HG03469 (cell line): ENCODE measurements around the gene STAMBP.
"Not testable (repeated sequence)": the region's sequence is repeated elsewhere in the genome, so short reads cannot be mapped to it uniquely, and the experiment has no call there.

Experiments used
- ATAC-seq: cut with Tn5 transposase; IDR thresholded peaks from one replicate; pipeline ENCODE4 v1.9.1; 2021; ENCODE audit warnings: mild to moderate bottlenecking, moderate library complexity, moderate number of reproducible peaks; ENCODE audit not compliant: unreplicated experiment

STAMBP gene

DNA sequence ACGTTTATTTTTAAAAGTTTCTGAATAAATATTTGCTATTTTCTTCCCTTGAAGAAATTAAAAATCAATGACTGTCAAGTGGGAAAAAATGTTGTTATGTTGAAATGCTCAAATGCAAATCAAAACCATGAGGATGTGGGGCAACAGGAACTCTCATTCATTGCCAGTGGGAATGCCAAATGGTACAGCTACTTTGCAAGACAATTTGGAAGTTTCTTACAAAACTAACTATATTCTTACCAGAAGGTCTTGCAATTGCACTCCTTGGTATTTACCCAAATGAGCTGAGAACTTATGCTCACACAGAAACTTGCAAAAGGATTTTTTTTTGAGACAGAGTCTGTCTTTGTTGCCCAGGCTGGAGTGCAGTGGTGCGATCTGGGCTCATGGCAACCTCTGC lies 56.6 kb downstream of the STAMBP start:
- ATAC-seq, result no peak

DNA sequence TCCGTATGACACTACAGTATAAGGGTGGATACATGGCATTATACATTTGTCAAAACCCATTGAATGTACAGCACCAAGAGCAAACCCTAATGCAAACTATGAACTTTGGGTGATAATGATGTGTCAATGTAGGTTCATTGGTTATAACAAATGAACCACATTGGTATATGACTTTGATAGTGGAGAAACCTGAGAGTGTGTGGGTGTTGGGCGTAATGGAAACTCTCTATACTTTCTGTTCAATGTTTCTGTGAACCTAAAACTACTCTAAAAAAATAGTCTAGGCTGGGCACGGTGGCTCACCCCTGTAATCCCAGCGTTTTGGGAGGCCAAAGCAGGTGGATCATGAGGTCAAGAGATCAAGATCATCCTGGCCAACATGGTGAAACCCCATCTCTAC lies 57.6 kb downstream of the STAMBP start:
- ATAC-seq, result no peak

DNA sequence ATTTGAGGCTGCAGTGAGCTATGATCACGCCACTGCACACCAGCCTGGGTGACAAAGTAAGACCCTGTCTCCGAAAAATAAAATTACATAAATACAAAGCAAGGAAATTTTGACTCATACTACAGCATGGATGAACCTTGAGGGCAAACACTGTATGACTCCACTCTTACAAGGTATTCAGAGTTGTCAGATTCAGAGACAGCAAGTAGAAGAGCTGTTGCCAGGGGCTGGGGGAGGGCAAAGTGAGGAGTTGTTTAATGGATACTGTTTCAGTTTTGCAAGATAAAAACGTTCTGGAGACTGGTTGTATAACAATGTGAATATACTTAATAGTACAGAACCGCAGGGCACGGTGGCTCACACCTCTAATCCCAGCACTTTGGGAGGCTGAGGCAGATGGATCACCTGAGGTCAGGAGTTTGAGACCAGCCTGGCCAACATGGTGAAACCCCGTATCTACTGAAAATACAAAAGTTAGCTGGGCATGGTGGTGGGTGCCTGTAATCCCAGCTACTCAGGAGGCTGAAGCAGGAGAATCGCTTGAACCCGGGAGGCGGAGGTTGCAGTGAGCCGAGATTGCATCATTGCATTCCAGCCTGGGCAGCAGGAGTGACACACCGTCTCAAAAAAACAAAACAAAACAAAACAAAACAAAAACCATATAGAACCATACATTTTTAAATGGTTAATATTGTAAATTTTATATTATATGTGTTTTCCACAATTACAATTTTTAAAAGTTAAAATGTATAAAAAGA lies 59.0 kb downstream of the STAMBP start:
- not testable (repeated sequence) for ATAC-seq

DNA sequence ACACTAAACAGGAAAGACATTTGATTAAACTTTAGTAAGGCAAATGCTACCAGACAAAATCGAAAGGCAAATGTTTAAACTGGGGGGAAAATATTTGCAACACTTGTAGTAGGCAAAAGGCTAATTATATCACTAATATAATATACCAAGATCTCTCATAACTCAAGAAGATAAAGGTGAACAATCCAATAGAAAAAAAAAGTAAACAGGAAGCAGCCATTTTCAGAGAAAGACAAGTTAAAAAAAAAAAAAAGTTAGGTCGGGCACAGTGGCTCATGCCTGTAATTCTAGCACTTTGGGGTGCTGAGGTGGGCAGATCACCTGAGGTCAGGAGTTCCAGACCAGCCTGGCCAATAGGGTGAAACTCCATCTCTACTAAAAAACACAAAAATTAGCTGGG lies 59.6 kb downstream of the STAMBP start:
- ATAC-seq, result no peak

DNA sequence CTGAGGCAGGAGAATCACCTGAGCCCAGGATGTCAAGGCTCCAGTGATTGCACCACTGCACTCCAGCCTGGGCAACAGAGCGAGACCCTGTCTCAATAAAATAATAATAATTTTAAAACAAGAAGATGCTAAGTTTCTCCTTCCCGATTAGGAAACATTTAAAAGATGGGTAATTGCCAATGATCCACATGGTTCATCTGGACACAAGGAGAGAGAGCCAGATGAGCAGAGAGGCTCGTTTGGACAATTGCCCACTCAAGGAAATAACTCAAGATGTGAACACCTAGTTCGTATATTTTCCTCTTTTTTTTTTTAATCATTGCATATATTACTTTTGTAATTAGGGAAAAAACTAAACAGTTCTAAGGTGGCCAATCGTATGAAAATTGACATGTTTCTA lies 60.4 kb downstream of the STAMBP start:
- ATAC-seq, result no peak

DNA sequence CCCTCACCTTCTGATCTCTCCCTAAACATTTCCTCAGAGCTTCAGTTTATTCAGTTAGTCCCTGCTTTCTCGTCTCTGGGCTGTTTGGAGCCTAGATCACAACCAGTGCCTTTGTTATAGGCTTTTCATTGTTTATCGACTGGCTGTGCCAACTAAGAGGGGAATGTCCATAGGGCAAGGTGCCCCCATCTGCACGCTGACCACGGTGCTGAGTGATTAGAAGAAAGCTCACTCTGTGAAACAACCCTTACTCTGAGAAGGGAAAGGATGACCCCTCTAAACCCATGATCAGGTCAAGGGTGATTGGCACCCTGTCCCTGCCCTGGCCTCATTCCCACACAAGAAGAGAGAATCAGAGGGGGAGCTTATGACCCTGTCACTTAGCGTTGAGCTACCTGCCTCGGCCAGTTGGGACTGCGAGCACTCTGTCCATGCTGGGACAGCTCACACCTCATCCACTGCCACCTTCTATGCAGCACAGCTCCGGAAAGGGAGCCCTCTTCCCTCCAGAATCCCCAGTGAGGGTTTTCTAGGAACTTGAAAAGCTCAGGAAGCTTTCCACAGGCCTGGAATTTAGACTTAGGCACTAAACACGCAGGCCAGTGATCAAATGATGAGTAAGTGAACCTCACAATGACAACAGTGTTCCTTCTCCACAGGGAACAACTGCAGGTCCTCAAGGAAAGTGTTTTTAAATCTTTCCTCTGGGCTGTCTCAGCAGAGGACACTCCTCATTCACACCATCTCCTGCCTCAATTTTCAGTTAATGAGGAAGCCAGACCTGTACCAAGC lies 61.7 kb downstream of the STAMBP start:
- ATAC-seq, result no peak

DNA sequence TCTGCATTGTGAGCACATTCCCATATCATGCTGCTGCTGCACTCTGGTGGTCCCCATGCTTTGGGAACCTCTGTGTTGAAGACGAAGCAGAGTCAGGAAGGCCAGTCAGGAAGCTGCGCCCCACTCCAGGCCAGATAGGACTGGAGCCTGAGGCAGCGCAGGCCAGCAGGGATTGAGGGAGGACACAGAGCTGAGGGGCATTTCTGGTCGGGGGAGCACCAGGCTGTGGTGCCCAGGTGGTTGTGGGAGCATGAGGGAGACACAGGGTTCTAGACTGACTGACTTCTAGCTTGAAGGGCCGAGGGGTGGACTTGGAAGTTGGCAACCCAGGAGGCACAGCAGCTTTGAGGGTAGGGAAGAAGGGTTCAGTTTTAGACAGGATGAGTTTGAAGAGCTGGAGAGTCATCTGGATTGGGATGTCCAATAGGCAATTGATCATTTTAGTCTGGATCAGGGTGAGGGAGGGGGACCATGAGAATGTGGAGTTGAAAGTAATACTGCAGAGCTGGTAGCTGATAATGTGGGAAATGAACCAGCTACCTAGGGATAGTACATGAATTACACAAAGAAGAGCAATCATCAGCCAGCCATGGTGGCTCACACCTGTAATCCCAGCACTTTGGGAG lies 62.6 kb downstream of the STAMBP start:
- ATAC-seq, result no peak

DNA sequence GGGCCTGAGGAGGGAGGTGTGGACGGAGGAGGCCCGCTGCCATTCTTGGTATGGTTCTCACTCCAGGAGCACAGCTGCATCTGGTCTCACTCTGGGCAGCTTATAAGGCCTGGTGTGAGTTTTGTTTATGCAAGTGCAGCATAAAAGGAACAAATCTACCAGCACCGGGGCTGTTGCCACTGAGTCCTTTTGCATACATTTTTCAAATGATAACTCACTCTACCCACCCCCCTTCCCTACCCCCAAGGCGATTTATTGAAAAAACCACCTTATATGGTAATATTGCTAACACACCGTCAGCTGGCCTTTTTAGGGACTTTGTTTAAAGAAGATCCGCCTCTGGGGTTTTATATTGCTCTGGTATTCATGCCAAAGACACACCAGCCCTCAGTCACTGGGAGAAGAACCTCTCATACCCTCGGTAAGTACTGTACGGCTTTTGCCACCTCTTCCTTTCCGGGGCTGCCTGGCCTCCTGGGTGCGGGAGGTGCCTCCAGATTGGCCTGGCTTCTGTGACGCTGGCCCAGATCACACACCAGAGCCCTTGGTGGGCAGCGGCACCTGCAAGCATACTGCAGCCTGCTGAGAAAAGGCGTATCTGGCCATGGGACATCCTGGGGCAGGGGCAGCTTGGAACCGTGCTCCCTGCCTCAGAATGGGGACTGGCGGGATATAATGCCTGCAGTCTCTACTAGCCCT lies 64.0 kb downstream of the STAMBP start, which contains the start of gene ACTG2:
Gene ACTG2 (plus strand): TSS at position 378 of the 699 bp plus-strand sequence. CDS start 8,304 bp downstream, outside the sequence.
- ATAC-seq, result no peak

DNA sequence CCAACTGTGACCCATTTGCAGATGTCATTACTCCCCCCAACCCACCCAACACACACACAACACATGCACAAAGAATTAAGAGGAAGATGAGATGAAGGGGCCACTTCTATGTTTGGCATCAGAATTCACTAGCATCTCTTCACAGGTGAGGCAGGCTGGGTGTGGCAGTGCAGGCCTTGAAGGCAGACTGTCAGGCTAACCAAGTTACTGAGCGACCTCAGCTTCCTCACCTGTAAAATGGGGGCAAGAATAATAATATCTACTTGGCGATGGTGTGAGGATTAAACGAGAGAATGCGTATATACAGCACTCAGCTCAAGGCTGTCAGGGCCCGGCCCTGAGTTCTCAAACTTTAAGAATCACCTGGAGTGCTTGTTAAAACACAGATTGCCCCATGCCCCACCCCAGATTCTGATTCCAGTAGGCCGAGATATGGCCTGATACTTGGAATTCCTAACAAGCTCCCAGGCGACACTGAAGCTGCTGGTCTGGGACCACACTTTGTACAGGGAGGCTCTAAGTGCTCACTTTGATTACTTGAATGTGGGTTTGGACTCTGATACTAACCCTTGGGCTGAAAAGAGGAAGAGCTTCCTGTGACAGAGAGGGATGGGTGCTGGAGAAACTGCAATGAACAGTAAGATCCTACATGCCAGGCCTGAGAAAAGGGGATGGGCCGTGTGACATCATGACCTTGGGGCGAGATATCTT lies 65.2 kb downstream of the STAMBP start:
- no peak for ATAC-seq

DNA sequence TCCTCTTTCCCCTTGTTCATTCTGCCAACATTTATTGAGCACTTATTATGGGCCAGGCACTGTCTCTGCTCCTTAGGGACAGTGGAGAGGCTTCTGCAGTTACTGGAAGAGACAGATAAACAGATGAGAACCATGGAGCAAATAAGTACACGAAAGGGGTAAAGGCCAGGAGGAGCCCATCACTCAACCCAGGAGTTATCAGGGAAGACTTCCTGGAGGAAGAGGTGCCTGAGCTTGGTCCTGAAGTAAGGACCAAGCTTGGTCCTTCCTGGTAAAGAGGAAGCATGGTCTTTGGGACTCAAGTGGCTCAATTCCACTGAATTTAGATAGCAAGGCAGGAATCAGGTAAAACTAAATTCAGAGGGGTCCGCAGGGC lies 65.7 kb downstream of the STAMBP start:
- ATAC-seq, result no peak

DNA sequence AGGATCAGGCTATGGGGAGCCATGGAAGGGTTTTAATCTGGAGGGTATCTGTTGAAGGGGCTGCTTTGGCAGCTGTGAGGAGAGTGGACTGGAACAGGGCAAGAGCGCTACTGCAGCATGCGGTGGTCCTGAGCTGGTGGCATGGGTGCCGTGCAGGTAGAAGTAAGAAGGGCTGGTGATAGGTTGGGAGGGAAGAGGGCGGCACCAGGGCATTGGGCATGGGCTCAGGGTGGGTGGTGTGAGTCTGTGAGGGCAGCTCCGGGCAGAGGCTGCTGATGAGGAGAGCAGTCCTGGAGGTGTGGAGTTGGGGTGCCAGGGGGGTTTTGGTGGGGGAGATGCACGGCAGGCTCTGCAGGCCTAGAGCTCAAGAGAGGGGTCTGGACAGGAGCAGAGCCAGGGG lies 66.1 kb downstream of the STAMBP start:
- ATAC-seq, result no peak

DNA sequence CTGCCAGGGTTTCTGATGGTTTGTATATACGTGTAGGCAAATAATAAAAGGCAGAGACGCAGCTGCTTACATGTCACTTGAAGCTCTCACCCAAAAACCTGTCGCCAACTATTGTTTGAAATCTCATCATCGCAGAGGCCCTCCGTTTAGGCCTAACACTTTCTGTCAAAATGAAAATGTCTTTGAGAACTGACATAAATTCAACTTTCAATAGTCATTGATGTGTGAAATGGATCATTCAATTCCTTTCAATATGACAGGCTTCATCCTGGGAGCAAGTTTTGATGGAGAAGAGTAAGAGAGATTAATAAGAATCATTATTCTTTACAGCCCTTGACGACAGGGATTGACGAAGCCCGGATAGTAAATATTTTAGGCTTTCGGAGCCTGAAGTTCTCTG lies 66.7 kb downstream of the STAMBP start:
- ATAC-seq, result no peak

DNA sequence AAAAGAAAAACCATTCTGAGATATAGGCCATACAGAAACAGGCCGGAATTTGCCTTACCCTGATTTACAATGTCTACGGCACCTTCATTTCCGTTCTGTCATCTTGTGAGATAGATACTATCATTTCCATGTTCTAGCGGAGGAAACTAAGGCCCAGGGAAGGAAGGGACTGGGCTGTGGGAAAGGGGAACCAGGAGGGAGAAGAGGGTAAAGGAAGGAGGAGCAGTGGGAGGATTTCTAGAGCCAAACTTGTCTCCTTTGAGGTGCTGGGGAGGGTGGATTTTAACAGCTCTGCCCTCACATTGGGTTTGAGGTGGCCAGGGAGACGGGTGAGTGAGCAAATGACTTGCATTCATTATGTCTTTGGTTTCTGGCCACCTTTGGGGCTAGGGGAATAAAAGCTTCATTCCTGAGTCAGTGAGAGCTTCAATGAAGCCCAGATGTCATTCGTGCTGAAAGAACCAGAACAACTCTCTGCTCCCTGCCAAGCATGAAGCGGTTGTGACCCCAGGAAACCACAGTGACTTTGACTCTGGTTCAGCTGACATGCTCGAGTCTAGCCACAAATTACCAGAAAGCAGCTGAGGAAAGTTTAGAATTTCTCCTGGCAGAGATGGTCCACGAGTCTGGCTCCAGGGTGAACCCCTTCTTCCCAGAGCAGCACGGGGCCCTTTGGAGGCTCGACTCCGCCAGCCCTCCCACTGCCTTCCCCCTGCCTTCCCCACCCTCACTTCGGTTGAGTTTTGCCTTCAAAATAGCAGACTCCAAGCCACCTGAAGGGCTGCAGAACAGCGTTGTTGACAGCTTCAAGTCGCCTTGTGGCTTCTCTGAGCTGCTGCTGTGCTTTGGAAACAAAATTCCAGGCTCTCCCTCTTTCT lies 67.8 kb downstream of the STAMBP start:
- peak; percentile 44 for ATAC-seq

DNA sequence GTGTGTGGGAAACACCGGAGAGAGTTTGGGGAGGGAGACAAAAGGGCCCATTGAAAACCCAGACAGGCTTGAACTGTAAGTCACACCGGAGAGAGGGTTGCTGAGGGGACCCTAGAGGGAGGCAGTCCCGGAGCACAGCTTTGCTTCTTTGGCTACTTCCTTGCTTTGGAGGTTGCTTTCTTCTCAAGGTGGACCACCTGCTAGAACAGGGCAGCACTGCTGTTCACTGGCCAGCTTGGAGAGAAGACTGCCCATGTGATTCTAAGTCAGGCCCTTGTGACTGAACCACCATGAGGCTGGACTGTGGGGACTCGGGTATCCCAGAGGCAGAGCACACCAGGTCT lies 68.5 kb downstream of the STAMBP start:
- no peak for ATAC-seq

DNA sequence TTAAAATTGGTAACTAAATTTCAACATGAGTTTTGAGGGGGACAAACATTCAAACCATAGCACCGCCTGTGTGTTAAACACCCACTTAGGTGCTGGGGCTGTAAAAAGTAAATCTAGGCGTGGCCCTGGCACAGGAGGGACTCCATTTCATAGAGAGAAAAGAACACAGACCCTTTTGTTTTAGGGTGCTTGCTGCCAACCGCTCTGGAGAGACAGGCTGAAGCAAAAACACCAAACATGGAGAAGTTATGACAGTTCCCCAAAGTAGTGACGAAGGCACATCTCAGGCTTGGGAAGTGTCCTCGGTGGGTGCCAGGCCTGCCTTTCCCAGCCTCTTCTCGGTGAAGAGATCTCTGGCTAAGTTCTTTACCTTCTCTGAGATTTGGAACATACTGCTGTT lies 69.2 kb downstream of the STAMBP start:
- ATAC-seq, result no peak

DNA sequence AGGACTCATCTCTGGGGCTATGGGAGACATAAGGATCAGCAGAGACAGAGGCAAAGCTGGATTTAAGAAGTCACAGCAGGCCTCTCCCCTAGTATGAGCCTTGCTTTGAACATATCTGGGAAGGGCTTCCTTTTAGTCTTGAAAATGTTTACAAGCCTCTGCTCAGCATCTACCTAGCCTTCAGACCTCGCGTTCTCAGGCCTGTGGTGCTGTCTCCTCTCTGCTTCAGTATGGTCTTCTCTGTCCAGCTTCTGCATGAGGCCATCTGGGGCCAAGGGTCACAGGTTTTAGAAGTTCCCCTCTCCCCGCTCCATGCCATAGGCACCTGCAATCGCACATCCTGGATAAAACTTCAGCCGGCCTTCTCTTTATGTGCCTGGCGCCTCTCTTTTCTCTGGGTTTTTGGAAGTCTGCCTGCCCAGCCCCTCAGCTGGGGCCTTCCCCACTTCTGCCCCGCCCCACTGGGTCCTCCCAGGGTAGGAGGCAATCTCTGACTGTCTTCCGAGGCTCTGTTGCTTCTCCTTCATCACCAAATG lies 71.1 kb downstream of the STAMBP start:
- ATAC-seq, result no peak

DNA sequence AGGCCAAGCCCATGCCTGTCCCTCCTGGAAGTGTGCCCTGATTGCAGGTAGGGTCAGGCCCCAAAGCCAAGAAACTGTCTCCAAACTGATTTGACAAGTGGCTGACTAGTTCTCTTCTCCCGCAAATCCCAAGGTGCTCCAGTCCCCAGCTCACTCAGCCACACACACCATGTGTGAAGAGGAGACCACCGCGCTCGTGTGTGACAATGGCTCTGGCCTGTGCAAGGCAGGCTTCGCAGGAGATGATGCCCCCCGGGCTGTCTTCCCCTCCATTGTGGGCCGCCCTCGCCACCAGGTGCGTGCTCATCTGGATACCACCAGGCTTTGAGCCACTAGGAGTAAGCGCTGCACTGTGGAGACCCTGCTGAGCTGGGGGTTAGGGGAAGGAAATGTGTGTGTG lies 72.4 kb downstream of the STAMBP start:
- ATAC-seq, result no peak

DNA sequence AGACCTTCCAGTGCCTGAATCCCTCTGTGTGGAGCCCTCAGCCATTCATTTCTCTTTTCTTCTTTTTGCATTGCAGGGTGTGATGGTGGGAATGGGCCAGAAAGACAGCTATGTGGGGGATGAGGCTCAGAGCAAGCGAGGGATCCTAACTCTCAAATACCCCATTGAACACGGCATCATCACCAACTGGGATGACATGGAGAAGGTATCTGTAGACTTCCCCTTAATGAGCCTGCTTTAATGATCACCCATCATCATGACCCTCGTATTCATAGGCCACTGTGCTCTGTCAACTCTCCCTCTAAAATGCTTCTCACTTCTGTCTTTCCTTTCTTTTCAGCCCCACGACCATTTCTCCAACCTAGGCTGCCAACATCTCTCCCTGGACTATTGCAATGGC lies 73.5 kb downstream of the STAMBP start:
- no peak for ATAC-seq

DNA sequence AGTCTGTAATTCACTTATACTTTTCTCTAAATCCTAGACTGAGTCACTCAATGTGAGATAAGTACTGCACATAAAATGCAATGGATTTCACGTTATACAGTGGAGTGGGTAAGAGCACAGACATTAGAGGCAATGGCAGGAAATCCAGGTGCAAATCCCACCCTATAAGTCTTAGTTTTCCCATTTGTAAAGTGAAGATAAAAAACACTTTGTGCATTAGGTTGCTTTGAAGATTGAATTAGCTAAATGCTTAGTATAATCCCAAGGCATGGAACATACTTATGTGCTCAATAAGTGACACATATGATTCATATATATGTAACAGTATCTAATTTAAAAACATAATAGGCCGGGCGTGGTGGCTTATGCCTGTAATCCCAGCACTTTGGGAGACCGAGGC lies 74.6 kb downstream of the STAMBP start:
- ATAC-seq, result no peak
